GM18517 (cell line): Measurements from ENCODE around the gene SLC37A3.
"Not testable (repeated sequence)": the region's sequence is repeated elsewhere in the genome, so short reads cannot be mapped to it uniquely, and the experiment has no call there.

Experiments
- ATAC-seq: cut with Tn5 transposase; IDR thresholded peaks from one replicate; pipeline ENCODE4 v1.9.1; 2021; ENCODE audit warnings: mild to moderate bottlenecking, moderate library complexity; ENCODE audit not compliant: unreplicated experiment

Gene SLC37A3

DNA sequence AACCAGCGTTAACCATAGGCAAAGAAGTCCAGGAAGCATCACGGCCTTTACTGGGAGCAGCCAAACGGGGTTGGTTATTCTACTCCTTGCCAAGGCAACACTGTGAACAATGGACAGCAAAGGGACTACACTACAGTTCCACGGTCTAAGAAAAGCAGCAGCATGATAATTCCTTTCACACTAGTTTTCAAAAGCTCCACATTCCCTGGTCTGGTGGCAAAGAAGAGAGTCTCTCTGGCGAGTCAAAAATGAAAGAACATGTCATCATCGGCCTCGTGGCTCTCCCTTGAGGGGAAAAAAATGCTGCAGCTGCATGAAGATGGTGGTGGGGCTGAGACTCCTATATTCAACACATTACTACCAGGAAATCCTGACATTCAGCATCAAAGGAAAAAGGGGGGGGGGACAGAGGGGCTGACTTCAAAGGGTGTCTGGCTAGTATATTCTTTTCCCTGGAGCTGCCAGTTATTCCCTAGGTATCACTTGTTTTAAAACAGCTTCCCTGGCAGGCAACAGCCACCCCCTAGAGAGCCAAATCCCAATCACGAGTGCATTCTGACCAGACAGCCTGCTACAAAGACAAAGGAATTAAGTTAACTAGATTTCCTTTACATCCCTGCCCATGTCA, 49.1 kb downstream of the SLC37A3 start:
- ATAC-seq, result no peak

DNA sequence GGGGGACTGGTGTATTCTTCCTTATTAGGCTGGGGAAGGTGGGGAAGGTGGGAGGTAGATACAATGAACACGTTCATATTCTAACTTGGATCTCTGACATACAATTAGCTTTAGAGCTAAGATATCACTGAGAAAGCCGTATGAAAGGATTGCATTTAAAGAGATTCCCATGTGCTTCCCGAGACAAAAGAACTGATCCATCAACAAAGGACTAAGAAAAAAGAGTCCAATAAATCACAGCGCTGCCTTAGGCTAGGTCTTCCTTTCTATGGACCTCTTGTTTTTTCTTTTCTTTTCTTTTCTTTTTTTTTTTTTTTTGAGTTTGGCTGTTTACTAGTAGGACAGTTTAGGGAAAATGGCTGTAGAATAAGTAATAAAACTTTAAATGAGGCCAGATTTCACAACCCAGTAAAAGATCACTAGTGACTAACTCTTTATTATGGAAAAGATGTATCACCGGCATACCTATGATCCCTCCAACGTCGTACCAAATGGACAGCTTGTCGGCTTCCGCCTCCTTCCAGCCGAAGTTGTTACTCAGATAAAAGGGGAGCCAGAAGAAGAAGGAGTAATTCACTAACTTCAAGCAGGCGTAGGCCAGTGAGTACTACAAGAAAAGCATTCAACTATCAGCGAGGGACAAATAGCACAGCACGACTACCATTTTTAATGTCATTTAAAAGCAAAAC, 50.0 kb downstream of the SLC37A3 start:
- no peak for ATAC-seq

DNA sequence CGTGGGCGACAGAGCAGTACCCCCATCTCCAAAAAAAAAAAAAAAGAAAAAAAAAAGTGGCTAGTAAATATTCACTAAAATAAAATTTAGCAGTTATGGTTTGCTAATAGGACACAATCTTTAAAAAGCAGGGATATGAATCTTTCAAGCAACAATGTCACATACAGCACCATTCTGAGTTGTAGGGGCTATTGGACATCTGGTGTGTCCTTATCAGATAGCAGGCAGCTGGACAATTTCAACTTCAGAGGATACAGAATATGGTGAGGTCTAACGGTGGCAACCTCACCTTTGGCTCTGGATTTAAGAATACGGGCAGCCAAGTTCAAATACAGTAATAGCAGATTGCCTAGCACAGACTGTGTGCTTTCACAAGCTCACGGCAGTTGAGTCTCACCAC, 51.1 kb downstream of the SLC37A3 start:
- ATAC-seq, result no peak

DNA sequence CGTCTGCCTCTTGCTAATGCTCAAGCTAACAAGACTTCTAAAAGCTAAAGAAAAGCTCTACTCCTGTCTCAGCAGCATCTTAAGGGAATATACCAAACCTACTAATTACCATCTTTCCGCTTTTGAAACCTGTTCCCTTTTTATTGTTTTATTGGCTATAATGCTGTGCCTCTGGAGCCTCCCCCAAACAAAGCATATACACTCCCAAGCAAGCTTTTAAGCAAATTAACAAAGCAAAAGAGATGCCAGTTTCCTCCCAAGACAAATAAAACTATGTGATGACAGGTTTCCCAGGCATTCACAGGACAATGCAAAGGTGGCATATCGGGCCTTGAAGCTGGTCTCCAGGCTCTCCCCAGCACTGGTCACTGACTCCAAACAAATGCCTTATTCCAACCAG, 52.9 kb downstream of the SLC37A3 start:
- no peak for ATAC-seq

DNA sequence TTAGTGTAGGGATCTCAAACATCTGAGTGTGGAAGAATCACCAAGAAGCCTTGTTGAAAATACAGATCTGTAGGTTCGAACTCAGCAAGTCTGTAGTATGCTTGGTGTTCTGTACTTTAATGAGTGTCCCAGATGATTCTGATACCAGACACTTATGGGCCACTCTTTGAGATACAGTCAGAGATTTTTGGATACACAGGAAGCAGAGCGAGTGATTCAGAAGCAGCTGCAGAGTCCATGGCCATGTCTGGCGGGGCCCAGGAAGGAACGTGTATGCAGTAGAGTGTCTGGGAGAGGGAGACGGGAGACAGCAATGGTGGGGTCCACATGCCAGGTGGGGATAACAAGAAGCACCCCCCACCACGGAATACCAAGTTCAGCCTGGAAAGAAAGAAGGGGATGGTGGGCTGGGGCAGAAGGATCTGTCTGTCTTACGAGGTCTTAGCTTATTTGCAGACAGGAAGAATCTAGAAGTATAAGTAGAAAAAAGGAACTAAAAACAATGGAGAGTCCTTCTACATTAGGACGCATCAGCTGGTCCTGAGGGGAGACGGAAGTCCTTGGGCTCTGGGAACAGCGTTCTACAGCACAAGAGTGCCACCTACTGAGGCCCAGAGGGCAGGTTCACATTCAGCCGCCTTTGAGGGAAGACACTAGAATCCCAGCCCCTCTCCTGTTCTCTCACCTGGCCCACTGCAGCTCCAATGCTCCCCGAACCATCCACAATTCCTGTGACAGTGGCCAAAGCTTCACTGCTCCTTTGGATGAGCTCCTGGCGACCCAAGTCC, 55.4 kb downstream of the SLC37A3 start:
- no peak for ATAC-seq

DNA sequence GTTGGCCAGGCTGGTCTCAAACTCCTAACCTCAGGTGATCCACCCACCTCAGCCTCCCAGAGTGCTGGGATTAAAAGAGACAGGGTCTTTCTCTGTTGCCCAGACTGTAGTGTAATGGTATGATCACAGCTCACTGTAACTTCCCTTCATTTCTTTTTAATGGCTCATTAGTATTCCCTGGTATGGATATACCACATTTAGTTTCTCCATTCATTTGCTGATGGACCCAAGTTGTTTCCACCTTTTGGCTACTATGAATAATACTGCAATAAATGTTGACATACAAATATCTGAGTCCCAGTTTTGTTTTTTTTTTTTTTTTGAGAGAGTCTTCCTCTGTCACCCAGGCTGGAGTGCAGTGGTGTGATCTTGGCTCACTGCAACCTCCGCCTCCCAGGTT, 59.4 kb downstream of the SLC37A3 start:
- ATAC-seq, result not testable (repeated sequence)

DNA sequence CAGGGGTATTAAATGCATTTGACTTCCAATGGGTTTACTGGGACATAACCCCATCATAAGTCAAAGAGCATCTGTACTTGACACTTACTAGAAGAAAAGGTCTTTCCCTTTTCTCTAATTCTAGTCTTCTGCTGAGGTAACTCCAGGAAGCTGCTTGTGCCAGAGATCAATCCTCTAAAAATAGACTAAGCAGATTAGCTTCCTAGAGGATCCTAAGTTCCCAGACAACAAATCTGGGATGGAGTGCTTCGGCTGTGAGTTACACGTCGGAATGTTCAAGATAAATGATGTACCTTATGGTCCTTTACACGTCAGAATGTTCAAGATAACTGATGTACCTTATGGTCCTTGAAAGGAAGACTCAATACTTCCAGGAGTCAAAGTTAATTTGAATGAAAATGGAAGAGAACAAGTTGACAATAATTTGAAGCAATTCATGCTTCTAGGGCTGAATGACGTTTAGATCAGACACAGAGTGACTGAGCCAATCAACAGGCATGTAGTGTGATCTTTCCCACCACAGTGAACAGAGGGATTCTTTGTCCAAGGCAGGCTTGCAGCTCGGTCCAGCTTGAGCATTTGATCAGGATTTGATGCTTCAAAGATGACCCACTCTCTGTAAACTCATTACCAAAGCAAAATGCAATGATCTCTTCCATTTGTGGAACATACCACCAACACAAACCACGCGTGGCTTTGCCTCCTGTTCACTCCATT, 63.8 kb downstream of the SLC37A3 start:
- ATAC-seq, result no peak

DNA sequence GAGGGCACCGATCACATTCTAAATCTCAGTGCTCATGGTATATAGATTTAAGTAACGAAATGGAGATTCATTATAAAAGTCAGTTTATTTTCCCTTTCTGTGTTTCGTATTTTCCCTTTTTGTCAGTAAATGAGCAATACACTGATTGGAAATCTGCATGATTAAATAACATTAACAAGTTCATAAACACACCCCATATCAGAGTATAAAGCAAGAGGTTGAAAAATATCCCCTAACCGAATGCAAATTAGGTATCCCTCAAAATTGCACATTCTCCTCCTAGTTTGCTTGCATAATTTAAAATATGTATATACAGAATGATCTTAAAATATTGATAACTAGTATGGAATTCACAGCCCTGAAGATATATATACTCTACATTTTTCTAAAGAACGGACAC, 64.6 kb downstream of the SLC37A3 start:
- no peak for ATAC-seq

DNA sequence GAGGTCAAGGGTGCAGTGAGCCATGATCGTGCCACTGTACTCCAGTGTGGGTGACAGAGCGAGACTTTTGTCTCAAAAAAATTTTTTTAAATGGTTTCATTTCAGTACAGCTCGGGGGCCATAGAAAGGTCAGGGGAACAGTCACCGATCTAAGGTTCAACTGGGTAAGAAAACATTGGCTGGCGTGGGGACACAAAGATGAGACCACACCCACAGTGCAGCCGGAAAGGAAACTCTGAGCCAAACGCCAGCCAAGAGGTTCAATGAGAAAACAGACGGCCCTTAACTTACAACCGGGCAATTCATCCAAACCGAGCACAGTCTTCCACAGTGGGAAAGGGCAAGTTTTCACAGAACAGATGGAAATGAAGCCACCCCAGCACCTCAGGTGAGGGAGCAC, 65.1 kb downstream of the SLC37A3 start:
- no peak for ATAC-seq

DNA sequence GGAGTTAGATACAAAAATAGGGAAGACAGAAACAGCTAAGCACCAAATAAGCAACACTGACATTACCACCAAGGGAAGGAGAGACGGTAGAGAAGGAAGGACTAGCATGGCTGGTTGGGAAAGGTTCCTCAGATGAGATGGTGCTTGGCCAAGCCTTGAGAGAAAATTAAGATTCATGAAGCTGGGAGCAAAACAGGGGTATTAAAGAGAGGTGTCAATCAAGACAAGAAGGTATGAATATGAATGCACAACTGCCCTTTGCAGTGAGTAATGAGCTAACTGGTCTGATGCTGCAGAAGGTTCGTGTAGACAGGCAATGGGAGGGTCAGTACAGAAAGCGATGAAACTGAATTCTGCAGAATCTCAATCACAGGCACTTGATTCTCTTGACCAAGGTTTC, 67.7 kb downstream of the SLC37A3 start:
- no peak for ATAC-seq

DNA sequence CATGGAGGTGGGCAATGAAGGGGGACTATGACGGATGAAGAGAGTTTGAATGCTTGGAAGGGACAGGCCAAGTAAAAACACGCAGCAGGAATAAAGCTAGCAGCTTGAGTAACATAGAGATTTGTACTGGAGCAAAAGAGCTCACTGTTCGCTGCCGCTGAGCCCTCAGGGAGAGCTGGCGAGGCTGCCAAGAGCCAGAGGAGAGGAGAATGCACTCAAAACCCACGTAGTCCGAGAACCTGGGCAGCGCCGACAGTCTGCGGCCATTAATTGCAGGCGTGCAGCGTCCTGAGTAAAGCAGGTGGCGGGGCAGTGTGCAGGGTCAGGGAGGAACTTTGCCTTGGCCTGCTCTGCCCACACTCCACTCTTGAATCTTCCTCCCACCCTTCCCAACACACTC, 68.2 kb downstream of the SLC37A3 start:
- no peak for ATAC-seq

DNA sequence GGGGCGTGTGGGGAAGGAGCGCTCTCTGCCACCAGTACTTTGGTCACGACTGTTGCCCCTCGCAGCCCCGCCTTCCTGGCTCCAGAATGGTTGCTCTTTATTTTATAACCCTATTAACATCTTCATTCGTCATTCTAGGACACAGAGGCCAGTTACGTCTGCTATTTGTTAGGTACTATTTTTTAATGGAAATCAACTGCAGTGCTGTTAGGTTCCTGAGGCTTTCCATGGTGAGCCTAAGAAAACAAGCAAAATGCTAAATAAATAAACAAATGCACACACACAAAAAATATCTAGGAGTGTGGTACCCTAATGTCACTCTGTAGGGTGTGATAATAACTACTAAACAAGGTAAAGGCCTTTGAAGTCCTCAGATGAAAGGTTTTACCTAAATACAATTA, 71.1 kb downstream of the SLC37A3 start:
- no peak for ATAC-seq

DNA sequence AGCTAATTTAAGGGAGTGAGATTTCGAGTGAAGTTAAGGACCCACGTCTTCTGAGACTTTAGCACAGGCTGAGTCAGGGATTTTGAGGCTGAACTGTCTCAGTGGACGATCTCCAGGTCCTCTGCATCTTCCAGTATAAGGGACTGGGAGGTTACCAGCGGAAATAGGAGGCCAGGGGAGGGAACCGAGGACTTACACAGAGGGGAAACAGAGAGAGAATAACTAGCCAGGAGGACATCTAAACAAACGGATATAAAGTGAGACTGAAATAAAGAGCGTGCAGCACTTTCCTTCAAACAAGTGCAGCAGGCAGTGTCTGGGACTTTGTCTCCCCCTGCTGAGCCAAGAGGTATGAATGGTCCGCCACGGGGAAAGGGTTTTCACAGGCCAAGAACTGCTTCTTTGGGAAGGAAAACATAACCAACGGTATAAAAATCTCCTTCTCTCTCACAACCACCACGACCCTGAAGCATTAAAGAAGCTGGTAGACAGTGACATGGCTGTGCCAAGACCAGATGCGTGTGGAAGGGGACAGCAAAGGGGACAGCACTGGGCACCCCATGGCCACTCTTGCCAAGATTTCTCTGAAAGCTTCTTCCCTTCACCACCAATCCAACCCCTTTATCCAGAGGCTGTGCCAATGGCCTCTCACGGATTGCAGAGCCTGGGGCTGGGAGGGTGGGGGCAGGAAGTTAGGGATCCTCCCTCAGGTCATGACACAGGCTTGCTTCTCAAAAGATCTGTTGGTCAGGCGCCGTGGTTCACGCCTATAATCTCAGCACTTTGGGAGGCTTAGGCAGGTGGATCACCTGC, 72.0 kb downstream of the SLC37A3 start:
- no peak for ATAC-seq

DNA sequence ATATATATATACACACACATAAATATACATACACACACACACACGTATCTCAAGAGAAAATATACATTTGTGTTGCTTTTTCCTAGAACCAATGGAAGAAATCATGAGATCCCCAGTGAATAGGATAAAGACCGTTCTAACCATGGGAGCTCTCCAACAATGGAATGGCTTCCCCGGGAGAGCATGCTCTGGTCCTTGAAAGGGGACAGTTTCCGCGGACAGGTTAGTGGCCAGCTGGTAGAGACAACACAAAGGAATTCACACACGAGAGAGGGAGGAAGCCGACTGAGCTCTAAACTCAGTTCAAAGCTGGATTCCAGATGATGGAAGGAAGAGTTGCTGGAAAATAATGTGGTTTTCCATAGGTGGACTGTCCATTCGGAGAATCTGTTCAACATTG, 72.7 kb downstream of the SLC37A3 start:
- ATAC-seq, result no peak

DNA sequence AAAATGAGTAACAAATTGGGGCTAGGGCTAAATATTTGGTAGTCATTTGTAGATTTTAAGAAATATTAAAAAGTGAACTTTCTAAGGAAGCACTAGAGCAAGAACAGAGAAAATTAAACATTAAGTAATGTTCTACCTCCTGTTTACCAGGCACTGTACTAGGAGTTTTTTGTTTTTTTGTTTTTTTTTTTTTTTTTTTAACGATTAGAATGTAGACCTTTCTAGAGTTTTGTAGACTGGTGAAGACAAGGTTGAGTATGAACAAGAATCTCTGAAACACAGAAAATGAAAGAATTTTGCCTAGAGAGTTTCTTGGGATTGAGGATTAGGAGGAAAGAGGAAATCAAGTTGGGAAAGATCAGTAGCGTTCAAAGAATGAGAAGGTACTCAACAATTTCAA, 73.6 kb downstream of the SLC37A3 start:
- ATAC-seq, result no peak

DNA sequence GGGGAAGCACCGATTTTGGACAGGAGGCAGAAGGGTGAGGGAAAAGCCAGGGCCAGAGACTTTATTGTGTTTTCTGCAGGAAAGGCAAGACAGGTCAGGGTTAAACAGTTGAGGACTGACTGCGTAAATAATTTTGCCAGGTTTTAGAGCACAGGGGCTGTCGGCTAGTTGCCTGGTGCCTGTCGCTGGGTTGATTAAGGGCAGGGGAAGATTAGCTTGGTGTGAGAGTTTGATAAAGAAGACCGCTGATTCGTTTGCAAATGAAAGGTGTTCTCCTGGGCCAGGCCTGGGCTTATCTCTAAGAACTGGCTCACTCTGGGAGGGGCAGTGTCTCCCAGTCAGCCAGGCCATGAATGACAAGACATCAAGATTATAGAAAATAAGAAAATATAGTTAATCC, 75.6 kb downstream of the SLC37A3 start:
- ATAC-seq, result no peak

DNA sequence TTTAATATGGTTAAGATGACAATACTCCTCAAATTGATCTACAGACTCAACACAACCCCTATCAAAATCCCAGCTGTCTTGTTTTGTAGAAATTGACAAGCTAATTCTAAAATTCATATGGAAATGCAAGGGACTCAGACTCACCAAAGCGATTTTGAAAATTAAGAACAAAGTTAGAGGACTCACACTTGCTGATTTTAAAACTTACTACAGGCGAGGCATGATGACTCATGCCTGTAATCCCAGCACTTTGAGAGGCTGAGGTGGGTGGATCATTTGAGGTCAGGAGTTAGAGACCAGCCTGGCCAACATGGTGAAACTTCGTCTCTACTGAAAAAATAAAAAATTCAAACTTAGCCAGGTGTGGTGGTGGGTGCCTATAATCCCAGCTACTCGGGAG, 78.3 kb downstream of the SLC37A3 start:
- not testable (repeated sequence) for ATAC-seq

DNA sequence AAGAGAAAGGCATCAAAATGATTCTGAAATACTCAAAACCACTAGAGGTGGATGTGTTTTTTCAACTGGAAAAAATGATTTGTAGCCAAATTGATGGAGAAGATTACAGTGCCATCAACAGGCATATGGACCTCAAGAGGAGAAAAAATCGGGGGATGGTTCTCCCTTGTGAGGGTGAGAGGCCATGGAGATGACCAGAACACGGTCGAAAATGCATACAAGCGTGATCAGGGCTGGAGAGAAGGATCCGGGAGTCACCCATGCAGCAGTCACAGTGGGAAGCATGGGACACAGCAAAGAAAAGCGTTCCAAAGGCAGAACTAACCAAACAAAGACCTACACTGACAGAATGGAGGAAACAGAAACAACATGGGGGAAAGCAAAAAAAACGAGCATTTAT, 80.3 kb downstream of the SLC37A3 start:
- no peak for ATAC-seq

DNA sequence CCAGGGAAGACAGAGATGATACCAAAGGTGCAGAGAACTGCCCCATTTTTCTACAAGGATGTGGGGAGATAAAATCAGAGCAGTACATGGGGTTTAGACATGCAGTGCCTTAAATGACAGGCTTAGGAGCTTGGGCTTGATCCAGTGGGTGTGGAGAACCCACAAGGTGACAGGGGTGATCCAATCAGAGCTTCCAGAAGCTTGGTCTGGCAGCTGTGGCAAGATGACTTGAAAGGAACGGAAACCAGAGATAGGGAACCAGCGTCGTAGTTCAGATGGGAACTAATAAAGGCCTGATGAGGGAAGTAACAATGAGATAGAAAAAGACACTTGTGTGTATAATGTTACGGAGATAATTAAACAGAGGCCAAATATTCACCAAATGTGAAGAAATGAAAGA, 80.7 kb downstream of the SLC37A3 start:
- no peak for ATAC-seq

DNA sequence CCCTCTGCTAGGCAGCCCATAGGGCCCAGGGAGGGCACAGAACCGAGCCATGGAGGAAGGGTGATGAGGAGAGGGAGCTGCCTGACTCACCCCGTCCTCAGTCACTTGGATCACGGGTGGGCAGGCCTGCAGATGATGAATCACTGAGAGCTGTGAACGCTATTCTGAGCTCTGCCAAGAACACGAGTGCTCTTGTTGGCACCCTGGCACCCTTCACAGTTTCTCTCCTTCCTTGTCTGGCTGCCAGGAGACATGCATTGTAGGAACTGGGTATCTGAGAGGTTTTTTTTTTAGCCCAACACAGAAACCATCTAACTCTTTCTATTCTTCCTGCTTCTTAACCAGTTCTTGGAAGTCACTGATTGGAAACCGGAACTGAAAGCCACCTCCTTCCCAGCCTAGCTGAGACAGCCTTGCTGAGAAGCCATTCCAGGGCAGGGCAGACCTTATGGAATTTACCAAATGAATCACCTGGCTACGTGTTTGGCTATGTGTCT, 82.1 kb downstream of the SLC37A3 start:
- no peak for ATAC-seq
